Activated B cell treated with CpG ODN at 0.5 μM for 24 hours (primary cell): ENCODE measurements around the gene THRSP. TPM values are rescaled to one million over a fixed set of nuclear protein-coding genes. Genes with fewer than 3 reads are reported as not detected.

ENCODE experiments used
- ATAC-seq: fragments of 200-7000 bp; cut with Tn5 transposase; one replicate; pipeline ENCODE4 v1.10.0; 2021; ENCODE audit warnings: low read depth, mild to moderate bottlenecking, moderate library complexity
- CTCF ChIA-PET: fragments of 350-600 bp; sonication (Branson Sonifier 250); formaldehyde crosslinking; loops from one replicate; lab custom pipeline; 2021; ENCODE audit warnings: antibody characterized with exemption; lab: Charles Lee
- POLR2A ChIA-PET: fragments of 350-600 bp; sonication (Branson Sonifier 250); formaldehyde crosslinking; loops from one replicate; lab custom pipeline; 2021; ENCODE audit warnings: antibody characterized with exemption; lab: Charles Lee
- DNase-seq: peaks from one replicate; pipeline ENCODE4 v3.0.0; 2022
- H3K27ac Mint-ChIP-seq: one replicate; pipeline ENCODE4 v1.8.0; 2020; ENCODE audit warnings: mixed read lengths
- H3K27me3 Mint-ChIP-seq: one replicate; pipeline ENCODE4 v1.8.0; 2021; ENCODE audit warnings: mixed read lengths
- H3K36me3 Mint-ChIP-seq: one replicate; pipeline ENCODE4 v1.8.0; 2021; ENCODE audit warnings: low read depth, mixed read lengths
- H3K4me1 Mint-ChIP-seq: one replicate; pipeline ENCODE4 v1.8.0; 2021; ENCODE audit warnings: mixed read lengths
- H3K4me3 Mint-ChIP-seq: one replicate; pipeline ENCODE4 v1.8.0; 2020; ENCODE audit warnings: mild to moderate bottlenecking, mixed read lengths
- H3K9me3 Mint-ChIP-seq: one replicate; pipeline ENCODE4 v1.8.0; 2020; ENCODE audit warnings: mixed read lengths
- intact Hi-C: fragments of 100-400 bp; cut with micrococcal nuclease; formaldehyde crosslinking; loops from one replicate; pipeline ENCODE4 v1.15.1; 2024
- total RNA-seq: library from RNA; stranded (reverse); gene quantifications from 2 replicates; pipeline ENCODE4 v1.2.3, GENCODE V29; 2022
- TF ChIP-seq, protein P1 (sequence below): fragments of 200-600 bp; IDR thresholded peaks from one replicate; pipeline ENCODE4 v1.8.0; 2022; ENCODE audit warnings: antibody characterized with exemption, mild to moderate bottlenecking

The THRSP gene
- total RNA-seq, 1 donor from 2014 or later, result not detected

DNA sequence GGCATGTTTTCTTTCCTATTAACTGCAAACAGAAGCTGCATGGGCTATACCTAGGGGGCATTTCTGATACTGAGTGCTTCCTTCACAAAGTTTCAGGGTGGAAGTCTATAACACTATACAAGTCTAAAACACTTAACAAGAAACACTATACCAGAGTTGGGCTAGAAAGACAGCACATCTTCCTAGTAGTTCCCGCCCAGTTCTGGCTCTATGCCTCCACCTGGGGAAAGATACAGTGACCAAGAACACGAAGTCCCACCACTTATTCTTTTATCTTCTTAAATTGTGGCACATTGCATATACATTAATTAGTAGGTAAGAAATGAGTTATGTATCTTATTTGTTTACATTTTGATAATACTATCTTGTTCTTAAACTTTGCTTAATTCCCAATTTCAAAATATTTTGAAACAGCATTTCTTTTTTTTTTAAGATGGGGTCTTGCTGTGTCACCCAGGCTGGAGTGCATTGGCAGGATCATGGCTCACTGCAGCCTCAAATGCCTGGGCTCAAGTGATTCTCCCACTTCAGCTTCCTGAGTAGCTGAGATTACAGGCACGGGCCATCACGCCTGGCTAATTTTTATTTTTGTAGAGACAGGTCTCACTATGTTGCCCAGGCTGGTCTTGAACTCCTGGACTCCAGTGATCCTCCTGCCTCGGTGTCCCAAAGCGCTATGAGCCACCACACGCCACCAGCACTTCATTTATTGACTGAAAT, 34.2 kb downstream of the THRSP start:
- ChIA-PET POLR2A (no interaction called here), CTCF (no interaction called here)
- no peaks in the 10 kb centered on the region for H3K4me1 Mint-ChIP-seq
- no peaks in the 10 kb centered on the region for H3K27me3 Mint-ChIP-seq
- ATAC-seq (no peak), DNase-seq (no peak)
- H3K27ac Mint-ChIP-seq, result no peak overlapping the region
- H3K4me3 Mint-ChIP-seq, result no peak overlapping the region
- intact Hi-C loops, result no loop called here
- peaks cover 58% of the 10 kb centered on the region for H3K36me3 Mint-ChIP-seq
- TF ChIP-seq, protein P1, sequence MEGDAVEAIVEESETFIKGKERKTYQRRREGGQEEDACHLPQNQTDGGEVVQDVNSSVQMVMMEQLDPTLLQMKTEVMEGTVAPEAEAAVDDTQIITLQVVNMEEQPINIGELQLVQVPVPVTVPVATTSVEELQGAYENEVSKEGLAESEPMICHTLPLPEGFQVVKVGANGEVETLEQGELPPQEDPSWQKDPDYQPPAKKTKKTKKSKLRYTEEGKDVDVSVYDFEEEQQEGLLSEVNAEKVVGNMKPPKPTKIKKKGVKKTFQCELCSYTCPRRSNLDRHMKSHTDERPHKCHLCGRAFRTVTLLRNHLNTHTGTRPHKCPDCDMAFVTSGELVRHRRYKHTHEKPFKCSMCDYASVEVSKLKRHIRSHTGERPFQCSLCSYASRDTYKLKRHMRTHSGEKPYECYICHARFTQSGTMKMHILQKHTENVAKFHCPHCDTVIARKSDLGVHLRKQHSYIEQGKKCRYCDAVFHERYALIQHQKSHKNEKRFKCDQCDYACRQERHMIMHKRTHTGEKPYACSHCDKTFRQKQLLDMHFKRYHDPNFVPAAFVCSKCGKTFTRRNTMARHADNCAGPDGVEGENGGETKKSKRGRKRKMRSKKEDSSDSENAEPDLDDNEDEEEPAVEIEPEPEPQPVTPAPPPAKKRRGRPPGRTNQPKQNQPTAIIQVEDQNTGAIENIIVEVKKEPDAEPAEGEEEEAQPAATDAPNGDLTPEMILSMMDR, result no peak
- H3K9me3 Mint-ChIP-seq, result no peaks in the 10 kb centered on the region

DNA sequence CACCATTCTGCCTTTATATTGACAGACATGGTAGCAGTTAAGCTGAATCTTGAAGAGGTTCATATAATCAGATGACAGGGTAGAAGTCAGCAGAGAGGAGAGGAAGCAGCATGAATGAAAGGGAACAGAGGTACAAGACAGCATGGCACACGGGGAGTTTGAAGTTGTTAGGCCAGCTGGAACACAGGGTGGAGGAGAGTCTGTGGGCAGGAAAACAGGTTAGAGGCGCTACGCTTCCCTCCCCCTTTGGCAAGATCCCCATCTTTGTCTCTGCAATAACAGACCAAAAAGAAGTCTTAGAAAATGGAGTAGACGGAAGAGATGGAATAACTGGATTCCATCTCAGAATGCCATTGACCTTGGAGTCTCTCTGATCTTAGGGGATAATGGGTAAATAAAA, 36.0 kb downstream of the THRSP start:
- TF ChIP-seq, protein P1, result no peak
- H3K9me3 Mint-ChIP-seq, result no peaks in the 10 kb centered on the region
- ChIA-PET POLR2A (no interaction called here), CTCF (no interaction called here)
- H3K4me3 Mint-ChIP-seq, result no peak overlapping the region
- DNase-seq, result no peak
- peaks cover 62% of the 10 kb centered on the region for H3K36me3 Mint-ChIP-seq
- intact Hi-C loops, result no loop called here
- no peaks in the 10 kb centered on the region for H3K4me1 Mint-ChIP-seq
- H3K27me3 Mint-ChIP-seq, result no peaks in the 10 kb centered on the region
- ATAC-seq, result no peak
- H3K27ac Mint-ChIP-seq, result no peak overlapping the region

DNA sequence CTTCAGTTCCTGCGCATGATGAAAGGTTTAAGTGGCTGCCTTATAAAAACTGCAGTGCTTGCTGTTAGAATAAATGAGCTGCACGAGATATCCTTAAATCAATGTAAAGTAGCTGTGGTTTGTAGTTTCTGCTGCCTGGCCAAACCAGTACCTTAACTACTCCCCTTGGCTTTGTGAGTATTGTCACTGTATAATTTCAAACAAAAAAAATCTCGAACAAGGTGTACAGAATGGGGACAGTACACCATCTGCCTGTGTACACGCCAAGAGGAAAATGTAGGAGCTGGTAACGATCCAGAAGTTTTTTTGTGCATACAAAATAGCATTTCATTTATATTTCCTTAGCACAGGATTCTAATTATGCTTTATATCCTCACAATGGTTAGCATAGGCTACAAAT, 36.6 kb downstream of the THRSP start:
- H3K9me3 Mint-ChIP-seq, result no peaks in the 10 kb centered on the region
- H3K27me3 Mint-ChIP-seq, result no peaks in the 10 kb centered on the region
- H3K36me3 Mint-ChIP-seq, result peaks cover 61% of the 10 kb centered on the region
- H3K4me3 Mint-ChIP-seq, result no peak overlapping the region
- no peak for ATAC-seq
- intact Hi-C loops, result no loop called here
- H3K4me1 Mint-ChIP-seq, result no peaks in the 10 kb centered on the region
- TF ChIP-seq, protein P1, result no peak
- no peak for DNase-seq
- ChIA-PET CTCF (no interaction called here), POLR2A (no interaction called here)
- H3K27ac Mint-ChIP-seq, result no peak overlapping the region

DNA sequence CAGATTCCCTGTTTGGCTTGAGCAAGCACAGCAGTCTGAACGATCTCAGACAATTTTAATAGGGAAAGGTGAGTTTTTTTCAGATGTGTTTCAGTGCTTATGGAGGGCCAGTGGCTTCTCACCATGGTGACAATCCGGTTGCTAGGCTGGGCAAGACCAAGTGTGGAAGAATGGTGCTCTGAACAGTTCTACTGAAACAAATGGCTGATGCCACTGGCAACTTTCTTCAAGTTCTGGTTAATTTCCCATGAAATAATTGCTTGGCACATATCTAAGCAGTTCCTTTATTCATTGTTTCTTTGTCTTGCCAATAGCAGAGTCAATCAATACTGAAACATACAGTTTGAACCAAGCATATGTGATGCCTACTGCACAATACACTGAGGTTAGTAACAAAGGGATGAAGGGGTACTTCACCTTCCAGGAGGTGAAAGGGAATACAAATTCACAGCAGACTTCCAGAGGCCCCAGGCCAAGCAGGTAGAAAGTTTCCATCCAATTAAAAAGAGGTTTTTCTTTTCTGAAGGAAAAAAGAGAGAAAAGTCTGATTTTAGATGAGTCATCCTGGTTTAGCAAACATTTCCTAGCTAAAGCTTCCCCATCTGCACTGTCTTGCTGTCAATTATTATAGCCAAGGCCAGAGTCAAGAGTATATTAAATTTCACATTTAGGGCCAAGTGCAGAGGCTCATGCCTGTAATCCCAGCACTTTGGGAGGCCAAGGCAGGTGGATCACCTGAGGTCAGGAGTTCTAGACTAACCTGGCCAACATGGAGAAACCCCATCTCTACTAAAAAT, 37.2 kb downstream of the THRSP start:
- Mint-ChIP-seq H3K9me3 (no peaks in the 10 kb centered on the region), H3K27me3 (no peaks in the 10 kb centered on the region), H3K4me3 (no peak overlapping the region), H3K36me3 (peaks cover 61% of the 10 kb centered on the region), H3K27ac (no peak overlapping the region), H3K4me1 (no peaks in the 10 kb centered on the region)
- ATAC-seq (no peak), DNase-seq (no peak)
- POLR2A ChIA-PET, result no interaction called here
- CTCF ChIA-PET, result no interaction called here
- TF ChIP-seq, protein P1, result no peak
- intact Hi-C loops, result no loop called here
